Nephron progenitor cell (in vitro differentiated cells): Measurements from ENCODE around the gene LMBRD1.

Experiments used
- DNase-seq: peaks from one replicate; pipeline ENCODE4 v3.0.0; 2021
- H3K27ac Mint-ChIP-seq: 2 replicates; pipeline ENCODE4 v1.8.0; 2021; ENCODE audit warnings: mild to moderate bottlenecking, moderate library complexity, mixed read lengths
- H3K27me3 Mint-ChIP-seq: 2 replicates; pipeline ENCODE4 v1.8.0; 2021; ENCODE audit warnings: mild to moderate bottlenecking, low read depth, mixed read lengths; ENCODE audit not compliant: poor library complexity
- H3K36me3 Mint-ChIP-seq: 2 replicates; pipeline ENCODE4 v1.8.0; 2021; ENCODE audit warnings: low read depth, mixed read lengths
- H3K4me1 Mint-ChIP-seq: 2 replicates; pipeline ENCODE4 v1.8.0; 2021; ENCODE audit warnings: mixed read lengths
- H3K4me3 Mint-ChIP-seq: 2 replicates; pipeline ENCODE4 v1.8.0; 2021; ENCODE audit warnings: mild to moderate bottlenecking, moderate library complexity, mixed read lengths
- H3K9me3 Mint-ChIP-seq: 2 replicates; pipeline ENCODE4 v1.8.0; 2021; ENCODE audit warnings: mild to moderate bottlenecking, moderate library complexity, mixed read lengths
- CTCF ChIP-seq: fragments of 200-600 bp; sonication (generic); IDR thresholded peaks from 2 replicates; pipeline ENCODE4 v1.5.0; 2021; ENCODE audit warnings: antibody characterized with exemption

LMBRD1 gene

GRCh38 chr6:69785697-69786096 lies 11.1 kb downstream of the LMBRD1 start:
- H3K36me3 Mint-ChIP-seq = peaks cover 7% of the 10 kb centered on the region
- no peaks in the 10 kb centered on the region for H3K4me1 Mint-ChIP-seq
- peak overlapping the region; percentile 41 for H3K27ac Mint-ChIP-seq
- no peak overlapping the region for H3K4me3 Mint-ChIP-seq
- no peaks in the 10 kb centered on the region for H3K9me3 Mint-ChIP-seq
- no peak for TF ChIP-seq CTCF
- no peak for DNase-seq
- H3K27me3 Mint-ChIP-seq = no peaks in the 10 kb centered on the region

- no peak for TF ChIP-seq CTCF
- H3K27me3 Mint-ChIP-seq = no peaks in the 10 kb centered on the region
- no peaks in the 10 kb centered on the region for H3K4me1 Mint-ChIP-seq
- H3K4me3 Mint-ChIP-seq = no peak overlapping the region
- no peaks in the 10 kb centered on the region for H3K9me3 Mint-ChIP-seq
- H3K36me3 Mint-ChIP-seq = peaks cover 9% of the 10 kb centered on the region
- DNase-seq = no peak
- no peak overlapping the region for H3K27ac Mint-ChIP-seq
These were observed 12.0 kb downstream of the LMBRD1 start for GRCh38 chr6:69784595-69785377.

GRCh38 chr6:69783108-69783507 lies 13.7 kb downstream of the LMBRD1 start:
- Mint-ChIP-seq H3K36me3 (peaks cover 6% of the 10 kb centered on the region), H3K4me3 (no peak overlapping the region), H3K9me3 (no peaks in the 10 kb centered on the region), H3K4me1 (no peaks in the 10 kb centered on the region), H3K27ac (no peak overlapping the region), H3K27me3 (no peaks in the 10 kb centered on the region)
- no peak for DNase-seq
- TF ChIP-seq CTCF = no peak

GRCh38 chr6:69780585-69781178 lies 16.1 kb downstream of the LMBRD1 start:
- DNase-seq = no peak
- TF ChIP-seq CTCF = no peak
- Mint-ChIP-seq H3K27me3 (no peaks in the 10 kb centered on the region), H3K9me3 (no peaks in the 10 kb centered on the region), H3K4me1 (no peaks in the 10 kb centered on the region), H3K27ac (no peak overlapping the region), H3K4me3 (no peak overlapping the region), H3K36me3 (peaks cover 6% of the 10 kb centered on the region)

- H3K9me3 Mint-ChIP-seq = no peaks in the 10 kb centered on the region
- no peak overlapping the region for H3K27ac Mint-ChIP-seq
- no peak overlapping the region for H3K4me3 Mint-ChIP-seq
- peaks cover 24% of the 10 kb centered on the region for H3K36me3 Mint-ChIP-seq
- H3K4me1 Mint-ChIP-seq = no peaks in the 10 kb centered on the region
- no peaks in the 10 kb centered on the region for H3K27me3 Mint-ChIP-seq
- DNase-seq = no peak
- TF ChIP-seq CTCF = no peak
These were observed 20.9 kb downstream of the LMBRD1 start for GRCh38 chr6:69775941-69776340.

- Mint-ChIP-seq H3K27ac (no peak overlapping the region), H3K36me3 (peaks cover 27% of the 10 kb centered on the region), H3K27me3 (no peaks in the 10 kb centered on the region), H3K9me3 (peaks cover under 1% of the 10 kb centered on the region), H3K4me1 (no peaks in the 10 kb centered on the region), H3K4me3 (no peak overlapping the region)
- no peak for DNase-seq
- TF ChIP-seq CTCF = no peak
These were observed 21.3 kb downstream of the LMBRD1 start for GRCh38 chr6:69775585-69775849.
